Esophagus squamous epithelium (tissue), 4 donors: Measurements from ENCODE around the gene SIK3.

Experiments used
- POLR2A ChIP-seq, 4 donors: fragments of 450-650 bp; IDR thresholded peaks; one replicate each; pipeline ENCODE4 v1.6.1; 2017; ENCODE audit warnings: antibody characterized with exemption in 4 of 4, mild to moderate bottlenecking in 4 of 4, moderate library complexity in 3 of 4
- TF ChIP-seq, protein P1 (sequence below), 6 experiments: fragments of 450-650 bp in 4 of 6; fragments of 200-600 bp in 2 of 6; sonication (generic) in 2 of 6; IDR thresholded peaks; one replicate each; pipeline ENCODE4 v1.5.1; 2016 to 2019; ENCODE audit warnings: antibody characterized with exemption in 6 of 6, mild to moderate bottlenecking in 4 of 6, moderate library complexity in 4 of 6

DNA sequence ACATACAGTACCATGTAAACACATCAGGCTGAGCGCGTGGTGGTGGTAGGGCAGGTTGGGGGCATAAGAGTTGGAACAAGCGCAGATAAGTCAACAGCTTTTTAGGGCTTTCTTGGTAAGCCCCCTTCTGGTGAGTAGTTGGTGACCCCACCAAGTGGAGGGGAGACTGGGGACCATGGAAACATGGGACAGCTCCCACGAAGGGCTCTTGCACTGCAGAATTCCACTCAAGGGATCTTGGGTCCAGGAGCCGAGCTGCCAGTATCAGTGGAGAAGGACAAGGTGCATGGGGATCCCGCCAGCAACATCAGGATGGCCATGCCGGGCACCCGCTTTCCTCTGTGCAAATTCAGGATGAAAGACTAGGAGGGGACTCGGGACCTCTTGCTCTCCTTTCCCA, 254.6 kb downstream of the SIK3 start:
- TF ChIP-seq, protein P1, sequence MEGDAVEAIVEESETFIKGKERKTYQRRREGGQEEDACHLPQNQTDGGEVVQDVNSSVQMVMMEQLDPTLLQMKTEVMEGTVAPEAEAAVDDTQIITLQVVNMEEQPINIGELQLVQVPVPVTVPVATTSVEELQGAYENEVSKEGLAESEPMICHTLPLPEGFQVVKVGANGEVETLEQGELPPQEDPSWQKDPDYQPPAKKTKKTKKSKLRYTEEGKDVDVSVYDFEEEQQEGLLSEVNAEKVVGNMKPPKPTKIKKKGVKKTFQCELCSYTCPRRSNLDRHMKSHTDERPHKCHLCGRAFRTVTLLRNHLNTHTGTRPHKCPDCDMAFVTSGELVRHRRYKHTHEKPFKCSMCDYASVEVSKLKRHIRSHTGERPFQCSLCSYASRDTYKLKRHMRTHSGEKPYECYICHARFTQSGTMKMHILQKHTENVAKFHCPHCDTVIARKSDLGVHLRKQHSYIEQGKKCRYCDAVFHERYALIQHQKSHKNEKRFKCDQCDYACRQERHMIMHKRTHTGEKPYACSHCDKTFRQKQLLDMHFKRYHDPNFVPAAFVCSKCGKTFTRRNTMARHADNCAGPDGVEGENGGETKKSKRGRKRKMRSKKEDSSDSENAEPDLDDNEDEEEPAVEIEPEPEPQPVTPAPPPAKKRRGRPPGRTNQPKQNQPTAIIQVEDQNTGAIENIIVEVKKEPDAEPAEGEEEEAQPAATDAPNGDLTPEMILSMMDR (IDR thresholded peaks at IDR 0.05) = no peak
- no peak for TF ChIP-seq POLR2A (IDR thresholded peaks at IDR 0.05)
